ENCODE results near the gene CLEC2A.

DNA sequence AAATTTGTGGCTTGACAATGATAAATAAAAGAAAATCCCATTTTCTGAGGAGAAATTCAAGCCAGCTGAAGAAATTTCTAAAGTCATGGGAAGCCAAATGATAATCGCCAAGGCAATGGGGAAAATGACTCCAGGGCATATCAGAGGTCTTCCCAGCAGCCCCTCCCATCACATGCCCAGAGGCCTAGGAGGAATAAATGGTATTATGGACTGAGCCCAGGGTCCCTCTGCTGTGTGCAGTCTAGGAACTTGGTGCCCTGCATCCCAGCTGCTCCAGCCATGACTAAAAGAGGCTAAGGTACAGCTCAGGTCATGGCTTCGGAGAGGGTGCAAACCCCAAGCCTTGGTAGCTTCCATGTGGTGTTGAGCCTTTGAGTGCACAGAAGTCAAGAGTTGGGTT lies 43.4 kb upstream of the CLEC2A start:
- no peak for TF ChIP-seq CTCF (IDR thresholded peaks at IDR 0.05)
- no peak for TF ChIP-seq TCF7L2 (IDR thresholded peaks at IDR 0.05; ENCODE audit: low read depth, low read length)
